HG03159 (cell line): ENCODE results near the gene MLEC.

ENCODE experiments used
- ATAC-seq: cut with Tn5 transposase; IDR thresholded peaks from one replicate; pipeline ENCODE4 v1.9.1; 2021; ENCODE audit warnings: mild to moderate bottlenecking, moderate library complexity; ENCODE audit not compliant: unreplicated experiment

MLEC gene

DNA sequence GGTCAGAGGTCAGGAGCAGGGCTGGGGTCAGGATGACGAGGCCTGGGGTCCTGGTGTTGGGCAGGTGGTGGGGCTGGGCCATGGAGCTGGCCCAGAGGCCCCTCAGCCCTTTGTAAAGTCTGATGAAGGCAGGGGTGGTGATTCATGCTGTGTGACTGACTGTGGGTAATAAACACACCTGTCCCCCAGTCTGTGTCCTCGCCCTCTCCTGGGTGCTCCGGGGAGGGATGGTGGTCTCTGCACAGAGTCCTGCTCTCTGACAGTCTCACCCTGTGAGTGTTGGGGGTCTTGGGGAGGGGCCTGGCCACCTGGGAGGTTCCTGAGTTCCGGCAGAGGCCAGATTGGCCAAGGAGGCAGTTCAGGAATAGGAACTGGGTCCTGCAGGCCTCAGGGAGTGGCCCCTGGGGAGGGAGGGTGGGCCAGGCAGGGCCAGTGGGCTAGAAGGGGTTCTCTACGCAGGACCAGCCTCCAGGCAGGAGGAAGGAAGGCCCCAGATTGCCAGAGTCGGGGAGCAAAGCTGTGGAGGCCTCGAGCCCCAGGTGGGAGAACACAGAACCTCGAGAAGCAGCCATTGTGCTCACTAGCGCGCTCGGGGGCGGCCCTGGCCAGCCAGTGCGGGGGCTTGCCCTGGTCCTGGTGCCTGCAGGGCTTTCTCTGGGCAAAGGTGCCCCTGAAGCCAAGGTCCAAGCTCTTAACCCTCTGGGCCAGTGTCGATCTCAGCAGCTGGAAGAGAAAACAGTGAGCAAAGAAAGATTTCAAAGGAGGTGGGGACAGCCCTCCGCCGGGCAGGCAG, 53.1 kb downstream of the MLEC start:
- no peak for ATAC-seq

DNA sequence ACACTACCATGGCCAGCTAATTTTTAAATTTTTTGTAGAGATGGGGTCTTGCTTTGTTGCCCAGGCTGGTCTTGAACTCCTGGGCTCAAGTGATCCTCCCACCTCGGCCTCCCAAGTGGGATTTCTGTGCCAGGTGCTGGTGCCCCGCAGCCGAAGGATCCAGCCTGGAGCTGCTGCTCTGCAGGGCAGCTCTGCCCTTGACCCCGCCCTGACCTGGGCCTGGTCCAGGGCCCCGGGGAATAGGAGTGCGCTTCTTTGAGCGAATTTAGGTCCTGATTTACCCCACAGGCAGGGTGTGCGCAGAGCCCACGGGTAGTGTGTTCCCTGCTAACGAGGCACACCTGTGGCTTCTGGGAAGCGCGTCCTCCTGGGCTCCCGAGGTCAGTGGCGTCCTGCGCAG, 53.9 kb downstream of the MLEC start:
- ATAC-seq: no peak

DNA sequence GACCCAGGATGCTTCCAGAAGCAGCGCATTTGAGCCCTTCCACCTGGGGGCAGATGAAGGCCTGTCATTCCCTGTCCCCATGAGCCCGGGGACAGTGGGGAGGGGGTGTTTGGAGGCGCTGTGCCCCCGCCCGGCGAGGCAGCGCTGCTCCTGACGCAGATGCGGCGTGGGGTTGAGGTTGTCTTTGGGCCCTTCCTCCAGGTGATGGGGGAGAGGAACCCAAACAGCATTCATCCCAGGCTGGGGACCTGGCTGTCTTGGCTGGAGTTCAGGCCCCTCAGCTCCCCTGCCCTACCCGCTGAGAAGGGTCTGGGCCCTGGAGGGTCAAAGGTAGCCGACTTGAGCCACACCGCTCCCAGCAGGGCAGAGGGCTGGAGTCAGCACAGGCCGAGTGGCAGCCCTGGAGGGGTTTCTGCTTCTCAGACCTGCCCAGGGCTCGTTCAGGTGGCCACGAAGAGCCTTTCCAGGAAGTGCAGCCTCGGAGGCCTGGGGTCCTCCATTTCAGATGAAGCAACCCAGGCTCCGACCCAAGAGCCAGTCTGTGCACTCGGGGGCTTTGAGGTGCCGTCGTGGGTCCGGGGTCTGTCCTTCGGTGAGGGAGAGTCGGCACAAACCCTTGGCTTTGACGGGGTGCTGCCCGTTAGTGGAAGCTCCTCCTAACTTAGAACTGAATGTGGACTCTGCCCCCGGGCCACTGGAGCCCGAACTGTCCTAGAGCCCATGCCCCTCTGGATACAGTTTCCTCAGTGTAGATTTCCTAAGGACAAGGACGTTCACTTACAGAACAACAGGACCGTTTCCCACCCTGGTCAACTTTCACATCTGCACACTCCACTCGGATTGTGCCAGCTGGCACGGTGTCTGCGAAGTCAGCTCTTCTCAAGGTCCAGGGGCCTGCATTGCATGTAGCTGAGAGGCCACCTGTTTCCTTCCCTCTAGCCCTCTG, 54.8 kb downstream of the MLEC start:
- no peak for ATAC-seq

DNA sequence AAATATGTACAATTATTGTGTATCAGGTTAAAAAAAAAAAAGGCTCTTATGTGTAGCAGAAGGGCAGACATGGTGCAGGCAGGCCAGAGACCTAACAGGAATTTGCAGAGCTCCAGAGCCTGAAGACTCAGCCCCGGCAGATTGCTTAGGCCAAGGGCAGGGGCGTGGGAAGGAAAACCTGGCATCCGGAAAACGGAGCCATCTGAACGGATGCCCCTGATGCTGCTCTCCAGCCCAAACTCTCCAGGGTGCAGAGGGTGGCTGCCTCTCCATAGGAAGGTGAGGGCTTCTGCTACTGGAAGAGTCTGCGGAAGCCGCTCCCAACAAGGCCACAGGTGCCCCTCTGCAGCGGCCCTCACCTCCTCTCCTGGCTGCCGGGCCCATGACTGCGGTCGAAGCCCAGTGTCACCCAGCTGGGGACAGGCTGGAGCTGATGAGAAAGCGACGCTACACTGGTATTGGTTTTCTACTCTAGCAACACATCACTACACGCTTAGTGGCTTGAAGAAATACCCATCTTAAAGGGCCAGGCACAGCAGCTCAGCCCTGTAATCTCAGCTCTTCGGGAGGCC, 58.1 kb downstream of the MLEC start:
- no peak for ATAC-seq

DNA sequence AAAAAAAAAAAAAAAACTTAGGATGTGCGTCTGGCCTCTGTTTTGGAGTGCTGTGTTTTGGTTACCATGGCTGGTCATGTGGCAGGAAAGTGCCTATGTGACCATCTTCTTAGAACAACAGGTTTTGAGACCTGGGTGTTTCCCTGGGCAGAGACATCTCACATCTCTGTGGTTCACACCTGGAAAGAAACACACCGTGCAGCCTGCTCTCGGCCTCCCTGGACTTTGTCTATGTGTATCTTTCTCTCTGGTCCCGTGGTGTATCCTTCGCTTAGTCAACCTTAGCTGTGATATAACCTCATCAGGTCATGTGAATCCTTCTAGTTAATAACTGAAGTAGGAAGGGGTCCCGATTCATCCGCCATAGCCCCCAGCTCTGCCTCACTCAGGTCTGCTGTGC, 61.3 kb downstream of the MLEC start:
- ATAC-seq: no peak

DNA sequence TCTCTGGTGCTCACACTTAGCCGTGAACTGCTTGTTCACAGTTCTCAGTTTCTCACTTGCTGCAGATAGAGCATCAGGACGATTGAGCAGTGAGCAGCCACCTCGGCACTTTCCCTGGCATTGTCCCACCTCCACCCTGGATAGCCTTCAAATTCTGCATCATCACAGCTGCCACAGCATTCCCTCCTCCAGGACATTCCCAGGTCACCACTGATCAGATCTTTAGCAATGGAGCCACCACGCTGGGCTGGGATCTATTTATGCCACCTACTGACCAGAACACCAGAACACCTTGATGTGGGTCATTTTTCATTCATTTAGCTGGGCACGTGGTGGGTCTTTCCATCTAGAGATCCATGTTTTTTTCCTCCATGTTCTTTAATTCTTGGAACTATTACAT, 62.3 kb downstream of the MLEC start:
- no peak for ATAC-seq

DNA sequence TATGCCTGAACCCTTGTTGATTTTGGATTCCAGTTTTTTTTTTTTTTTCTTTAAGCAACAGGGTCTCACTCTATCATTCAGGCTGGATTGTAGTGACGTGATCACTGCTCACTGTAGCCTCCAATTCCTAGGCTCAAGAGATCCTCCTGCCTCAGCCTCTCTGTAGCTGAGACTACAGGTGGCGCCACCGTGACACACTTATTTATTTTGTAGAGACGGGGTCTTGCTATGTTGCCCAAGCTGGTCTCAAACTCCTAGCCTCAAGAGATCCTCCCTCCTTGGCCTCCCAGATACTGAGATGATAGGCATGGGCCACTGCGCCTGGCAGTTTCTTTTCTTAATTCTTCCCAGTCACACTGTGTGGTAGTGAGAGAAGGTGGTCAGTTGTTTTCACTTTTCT, 63.9 kb downstream of the MLEC start:
- no peak for ATAC-seq

DNA sequence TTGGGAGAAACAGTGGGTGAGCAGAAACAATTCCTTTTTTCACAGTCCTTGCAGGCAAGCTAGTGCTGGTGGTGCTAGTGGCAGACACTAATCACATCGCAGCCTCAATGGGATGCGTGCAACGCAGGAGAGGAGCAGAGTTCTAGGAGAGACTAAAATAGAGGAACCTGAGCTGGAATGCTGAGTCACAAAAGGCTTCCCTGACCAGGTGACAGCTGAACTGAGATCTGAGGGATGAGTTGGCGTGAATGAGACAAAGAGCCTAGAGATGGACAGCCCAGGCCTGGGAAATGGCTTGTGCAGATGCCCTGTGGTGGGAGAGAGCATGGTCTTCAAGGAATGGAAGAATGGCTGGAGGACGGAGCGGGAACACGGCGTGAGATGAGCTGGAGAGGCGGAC, 64.4 kb downstream of the MLEC start:
- no peak for ATAC-seq
